GM21447 (cell line): Measurements from ENCODE around the gene MYH4.

Experiments
- ATAC-seq: cut with Tn5 transposase; IDR thresholded peaks from one replicate; pipeline ENCODE4 v1.9.1; 2021; ENCODE audit not compliant: unreplicated experiment

The MYH4 gene

GRCh38 chr17:10469459-10469858 lies at the start of gene MYH4:
MYH4 (minus strand) TSS chr17:10469559; CDS start chr17:10466745, 2,814 bp downstream.
- ATAC-seq, result no peak

DNA sequence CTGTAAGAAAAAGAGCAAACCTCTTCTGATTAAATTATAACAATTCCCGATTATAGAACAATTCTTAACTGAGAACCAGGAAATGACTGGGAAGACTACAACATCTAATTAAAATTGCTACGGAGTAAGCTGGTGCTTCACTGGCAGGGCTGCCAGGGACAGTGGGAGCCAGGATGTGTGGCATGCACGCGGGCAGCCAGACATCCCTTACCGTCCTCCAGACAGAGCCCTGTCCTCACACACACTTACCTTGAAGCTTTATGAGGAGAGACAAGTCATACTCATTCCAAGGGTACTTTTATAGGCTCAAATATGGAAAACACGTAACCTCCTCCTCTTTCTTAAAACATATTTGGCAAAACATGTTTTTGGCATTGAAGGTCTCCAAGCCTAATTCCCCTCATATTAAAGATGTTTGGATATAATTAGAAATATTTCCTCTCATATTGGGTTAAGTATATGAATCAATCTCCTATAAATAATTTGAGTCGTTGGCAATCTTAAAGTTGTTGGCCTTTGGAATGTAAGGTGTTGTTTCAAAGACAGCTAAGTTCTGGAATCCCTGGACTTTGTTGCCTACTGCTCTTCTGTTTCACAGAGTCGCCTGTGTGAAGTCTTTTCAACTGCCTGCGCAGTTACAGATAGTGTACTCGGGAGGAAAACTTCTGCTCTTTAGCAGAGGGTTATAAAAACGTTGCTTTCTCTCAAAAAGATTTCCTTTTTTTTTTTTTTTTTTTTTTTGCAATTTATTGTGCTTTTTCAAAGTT lies 49.1 kb upstream of the MYH4 start, which contains the start of gene MYH1:
MYH1 (minus strand) TSS at position 272 of the 767 bp plus-strand sequence. CDS start 1,900 bp downstream, outside the sequence.
- ATAC-seq, result no peak

DNA sequence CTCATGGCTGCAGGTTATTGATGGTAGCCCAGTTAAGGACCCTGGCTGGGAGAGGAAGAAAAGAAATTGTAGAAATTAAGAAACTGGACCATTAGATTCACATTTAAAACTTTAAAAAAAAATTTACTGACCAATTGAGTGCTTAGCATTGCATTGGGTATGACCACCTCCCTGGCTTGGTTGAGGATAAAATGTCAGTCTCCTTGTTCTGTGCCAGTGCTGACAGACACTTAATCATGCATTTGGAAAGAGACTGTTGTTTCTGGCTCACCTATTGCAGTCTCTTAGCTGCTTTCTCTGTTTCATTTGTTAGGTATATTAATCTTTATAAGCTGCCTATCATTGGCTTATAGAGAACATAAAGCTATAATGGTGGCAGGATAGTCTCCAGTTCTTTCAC lies 47.3 kb upstream of the MYH4 start:
- no peak for ATAC-seq

DNA sequence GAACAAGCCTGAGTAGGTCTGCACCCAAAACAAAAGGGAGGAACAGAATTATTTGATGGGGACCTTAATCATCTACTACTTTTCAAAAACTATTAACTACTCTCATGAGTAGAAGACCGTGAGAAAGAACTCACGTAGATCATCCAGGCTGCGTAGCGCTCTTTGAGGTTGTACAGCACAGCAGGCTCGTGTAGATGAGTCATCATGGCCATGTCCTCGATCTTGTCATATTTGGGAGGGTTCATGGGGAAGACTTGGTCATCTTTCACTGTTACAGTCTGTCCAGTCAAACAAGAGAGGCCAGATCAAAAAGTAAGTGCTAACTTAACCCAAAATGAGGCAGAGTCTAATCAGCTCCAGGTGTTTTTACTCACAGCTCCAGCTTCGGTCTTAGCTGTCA lies 46.7 kb upstream of the MYH4 start:
- no peak for ATAC-seq

DNA sequence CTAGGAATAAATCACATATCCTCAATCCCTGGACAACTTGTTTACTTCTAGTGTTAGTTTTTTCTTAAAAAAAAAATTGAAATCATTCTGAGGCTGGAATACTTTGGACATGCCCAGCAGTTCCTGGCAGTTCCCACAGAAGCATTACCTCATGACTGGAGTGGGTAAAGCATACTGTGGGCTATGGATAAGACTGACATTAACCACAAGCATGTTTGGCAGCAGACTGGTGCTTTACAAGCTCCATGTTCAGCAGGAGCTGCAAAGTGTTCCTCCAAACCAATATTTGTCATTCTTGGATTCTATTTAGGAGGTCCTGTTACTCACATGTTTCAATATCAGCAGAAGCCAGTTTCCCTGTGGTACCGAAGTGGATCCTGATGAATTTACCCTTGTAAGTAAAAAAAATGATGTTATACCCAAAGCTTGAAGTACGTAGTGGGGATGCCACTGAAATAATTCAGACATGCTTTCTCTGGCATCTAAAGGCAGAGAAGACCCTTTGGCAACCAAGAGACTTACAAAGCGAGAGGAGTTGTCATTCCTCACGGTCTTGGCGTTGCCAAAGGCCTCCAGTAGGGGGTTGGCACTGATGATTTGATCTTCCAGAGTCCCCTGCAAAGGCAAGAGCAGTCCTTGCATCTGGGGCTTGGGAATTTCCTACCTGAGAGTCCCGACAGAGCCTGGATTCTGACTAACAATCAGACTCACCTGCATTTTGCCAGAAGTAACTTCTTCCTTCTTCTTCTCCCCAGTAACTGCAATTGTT lies 44.1 kb upstream of the MYH4 start:
- ATAC-seq, result no peak

DNA sequence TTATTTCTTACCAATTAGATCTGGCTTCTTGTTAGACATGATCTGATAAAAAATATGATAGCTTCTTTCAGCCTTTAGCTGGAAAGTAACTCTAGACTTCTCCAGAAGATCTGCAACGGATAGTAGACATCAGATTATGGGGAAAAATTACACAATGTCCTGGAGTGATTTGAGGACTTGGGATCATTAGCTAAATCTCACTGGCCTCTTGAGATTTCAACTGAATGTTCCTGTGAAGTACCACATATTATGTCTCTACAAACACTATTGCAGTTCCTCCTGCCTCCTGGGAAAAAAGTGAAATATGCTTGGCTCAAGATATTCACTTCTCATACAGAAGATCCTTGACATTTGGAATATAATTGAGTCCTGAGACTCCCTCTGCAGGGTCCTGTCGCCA lies 43.5 kb upstream of the MYH4 start:
- ATAC-seq, result no peak

GRCh38 chr17:10499950-10500349 lies 30.6 kb upstream of the MYH4 start:
- no peak for ATAC-seq

DNA sequence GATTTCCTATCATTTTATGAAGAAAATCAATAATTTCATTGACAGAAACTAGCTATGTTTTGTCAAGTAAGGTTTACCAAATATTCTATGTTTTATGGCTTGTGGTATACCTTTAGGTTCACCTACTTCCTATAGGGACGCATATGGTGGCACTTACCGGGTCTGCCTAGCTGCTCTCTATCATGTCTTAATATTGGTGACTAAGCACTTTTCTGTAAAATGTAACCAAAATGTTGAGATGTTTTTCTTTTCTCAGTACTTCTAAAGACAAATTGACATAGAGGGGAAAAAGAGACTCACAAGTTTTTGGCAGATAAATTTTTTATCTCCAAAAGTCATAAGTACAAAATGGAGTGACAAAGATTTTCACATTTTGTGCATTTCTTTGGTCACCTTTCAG lies 22.6 kb upstream of the MYH4 start:
- ATAC-seq, result no peak

DNA sequence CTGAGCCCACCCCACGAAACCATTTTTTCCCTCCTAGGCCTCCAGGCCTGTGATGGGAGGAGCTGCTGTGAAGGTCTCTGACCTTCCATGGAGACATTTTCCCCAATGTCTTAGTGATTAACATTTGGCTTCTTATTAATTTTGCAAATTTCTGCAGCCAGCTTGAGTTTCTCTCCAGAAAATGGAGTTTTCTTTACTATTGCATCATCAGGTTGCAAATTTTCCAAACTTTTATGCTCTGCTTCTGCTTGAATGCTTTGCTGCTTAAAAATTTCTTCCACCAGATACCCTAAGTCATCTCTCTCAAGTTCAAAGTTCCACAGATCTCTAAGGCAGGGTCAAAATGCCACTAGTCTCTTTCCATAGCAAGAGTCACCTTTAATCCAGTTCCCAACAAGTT lies 12.9 kb upstream of the MYH4 start:
- ATAC-seq, result no peak

GRCh38 chr17:10477701-10478100 lies 8.3 kb upstream of the MYH4 start:
- ATAC-seq, result no peak

- no peak for ATAC-seq
Observed at GRCh38 chr17:10474536-10474935, 5.2 kb upstream of the MYH4 start.

DNA sequence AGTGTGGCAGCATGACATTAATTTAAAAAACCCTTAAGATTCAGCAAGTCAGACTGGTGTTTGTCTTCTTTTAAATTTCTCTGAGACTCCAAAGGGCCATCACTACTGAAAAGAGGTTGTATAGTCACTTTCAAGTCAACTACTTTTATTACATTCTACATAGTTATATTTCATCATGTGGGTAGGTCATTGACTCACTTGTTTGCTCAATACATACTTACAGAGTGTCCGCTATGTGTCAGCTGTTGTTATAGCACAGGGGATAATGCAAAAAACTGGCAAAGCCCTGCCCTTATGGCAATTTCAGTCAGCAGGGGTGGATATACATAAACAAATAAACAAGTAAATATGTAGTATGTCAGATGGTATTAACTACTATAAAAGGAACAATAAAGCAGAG lies 2.5 kb upstream of the MYH4 start:
- ATAC-seq, result no peak

DNA sequence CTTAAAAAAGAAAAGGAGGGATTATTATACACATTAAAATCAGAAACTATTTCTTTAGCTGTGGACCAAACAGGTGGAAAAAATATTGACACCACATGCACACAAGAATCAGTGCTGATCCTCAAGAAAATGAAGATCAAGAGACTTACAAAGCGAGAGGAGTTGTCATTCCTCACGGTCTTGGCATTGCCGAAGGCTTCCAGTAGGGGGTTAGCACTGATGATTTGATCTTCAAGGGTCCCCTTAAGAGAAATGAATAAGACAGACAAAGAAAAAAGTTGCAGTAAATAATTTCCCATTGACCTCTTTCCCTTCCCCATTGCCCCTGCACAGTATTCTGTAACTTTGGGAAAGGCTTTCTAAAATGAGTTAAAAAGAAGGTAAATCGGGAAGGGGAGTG lies 6.0 kb downstream of the MYH4 start:
- ATAC-seq, result no peak

DNA sequence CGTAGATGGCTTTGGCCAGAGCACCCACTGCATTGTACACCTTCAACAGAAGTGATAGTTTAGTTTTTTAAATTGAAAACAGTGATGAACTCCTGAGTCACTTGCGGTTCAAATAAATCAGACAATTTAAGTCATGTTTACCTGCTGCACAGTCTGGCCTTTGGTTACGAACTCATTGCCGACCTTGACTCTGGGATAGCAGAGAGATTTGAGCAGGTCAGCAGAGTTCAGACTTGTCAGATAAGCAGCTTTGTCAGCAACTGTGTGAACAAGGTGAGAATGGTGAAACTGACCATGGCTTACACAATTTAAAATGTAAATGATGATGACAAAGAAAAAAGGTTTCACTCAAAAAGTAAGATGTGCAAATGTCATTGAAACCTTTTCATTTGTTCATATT lies 9.3 kb downstream of the MYH4 start:
- no peak for ATAC-seq

DNA sequence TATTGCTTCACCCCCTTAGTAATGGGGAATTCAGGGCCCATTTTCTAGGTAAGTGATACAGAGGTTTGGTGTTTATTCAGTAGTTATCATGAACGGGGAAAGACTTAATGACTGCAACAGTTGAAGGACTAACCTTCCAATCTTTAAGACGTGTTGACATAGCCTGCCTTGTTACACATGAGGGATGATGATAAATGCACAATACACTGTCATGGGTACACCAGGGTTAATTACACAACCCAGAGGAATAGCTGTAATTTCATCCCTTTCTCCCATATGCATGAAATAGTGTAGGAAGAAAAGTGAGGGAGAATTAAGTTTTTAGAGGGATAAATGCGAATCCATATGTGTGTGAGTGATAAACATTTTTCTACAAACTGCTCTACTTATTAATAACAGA lies 10.7 kb downstream of the MYH4 start:
- no peak for ATAC-seq

DNA sequence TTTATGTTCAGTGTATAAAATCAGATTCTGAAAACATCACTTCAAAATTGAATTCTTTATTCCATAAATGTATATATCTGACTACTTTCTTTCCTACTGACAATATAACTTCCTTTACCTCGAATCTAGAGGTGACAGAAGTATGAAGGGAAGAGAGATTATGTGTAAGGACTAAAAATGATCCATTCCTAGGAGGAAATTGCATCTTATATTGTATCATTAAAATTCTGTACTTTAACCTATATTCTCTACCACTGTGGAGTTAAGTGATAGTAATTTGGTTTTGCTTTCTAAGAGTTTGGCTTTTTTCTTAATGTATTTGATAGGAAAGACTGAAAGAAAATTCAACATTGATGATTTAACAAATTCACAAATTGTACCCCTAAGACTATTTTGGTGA lies 11.4 kb downstream of the MYH4 start:
- no peak for ATAC-seq

- no peak for ATAC-seq
Observed at GRCh38 chr17:10447026-10447931, 22.1 kb downstream of the MYH4 start.

- ATAC-seq, result no peak
Observed at GRCh38 chr17:10439816-10440215, 29.5 kb downstream of the MYH4 start.

DNA sequence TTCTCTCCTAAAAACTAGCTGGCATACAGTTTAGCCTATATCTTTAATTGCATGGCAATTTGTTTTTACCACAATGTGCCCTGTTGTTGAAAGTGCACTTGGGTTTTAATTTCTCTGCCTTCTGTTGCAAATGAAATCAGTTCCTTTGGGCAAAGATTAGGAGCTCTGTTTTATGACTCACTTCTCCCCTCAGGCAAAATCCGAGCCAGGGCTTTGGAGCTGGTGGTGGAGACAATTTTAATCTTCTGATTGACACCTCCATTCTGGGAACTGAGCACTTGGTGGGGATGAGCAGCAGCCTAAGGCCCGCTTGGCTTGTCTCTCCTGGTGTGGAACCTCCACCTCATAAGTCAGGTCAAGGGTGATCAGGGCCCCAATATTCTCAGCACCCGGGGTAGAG lies 34.3 kb downstream of the MYH4 start:
- no peak for ATAC-seq

GRCh38 chr17:10429421-10430045 lies 39.8 kb downstream of the MYH4 start:
- no peak for ATAC-seq

GRCh38 chr17:10428781-10429180 lies 40.6 kb downstream of the MYH4 start:
- no peak for ATAC-seq
